Central memory CD8-positive, alpha-beta T cell (primary cell): ENCODE data around the gene SUSD4.

Experiments used
- ATAC-seq: fragments of 150-1000 bp; cut with Tn5 transposase; replicated peaks from 2 replicates; pipeline ENCODE4 v1.10.0; 2022; ENCODE audit warnings: mild to moderate bottlenecking, moderate FRiP score, moderate number of reproducible peaks; ENCODE audit not compliant: poor library complexity, severe bottlenecking; ENCODE audit errors: extremely low read depth
- DNase-seq, 2 donors: peaks; one replicate each; pipeline ENCODE4 v3.0.0; 2021; ENCODE audit warnings: low spot score in 2 of 2
- H3K27ac Mint-ChIP-seq: one replicate; pipeline ENCODE4 v1.8.0; 2022; ENCODE audit warnings: low read depth, mild to moderate bottlenecking, moderate library complexity, mixed read lengths
- H3K27me3 Mint-ChIP-seq: one replicate; pipeline ENCODE4 v1.8.0; 2022; ENCODE audit warnings: mixed read lengths
- H3K36me3 Mint-ChIP-seq: one replicate; pipeline ENCODE4 v1.8.0; 2022; ENCODE audit warnings: mild to moderate bottlenecking, moderate library complexity, mixed read lengths; ENCODE audit not compliant: insufficient read depth
- H3K4me1 Mint-ChIP-seq: one replicate; pipeline ENCODE4 v1.8.0; 2022; ENCODE audit warnings: mixed read lengths
- H3K4me3 Mint-ChIP-seq: one replicate; pipeline ENCODE4 v1.8.0; 2022; ENCODE audit warnings: mild to moderate bottlenecking, moderate library complexity, mixed read lengths
- H3K9me3 Mint-ChIP-seq: one replicate; pipeline ENCODE4 v1.8.0; 2022; ENCODE audit warnings: mixed read lengths

SUSD4 gene

DNA sequence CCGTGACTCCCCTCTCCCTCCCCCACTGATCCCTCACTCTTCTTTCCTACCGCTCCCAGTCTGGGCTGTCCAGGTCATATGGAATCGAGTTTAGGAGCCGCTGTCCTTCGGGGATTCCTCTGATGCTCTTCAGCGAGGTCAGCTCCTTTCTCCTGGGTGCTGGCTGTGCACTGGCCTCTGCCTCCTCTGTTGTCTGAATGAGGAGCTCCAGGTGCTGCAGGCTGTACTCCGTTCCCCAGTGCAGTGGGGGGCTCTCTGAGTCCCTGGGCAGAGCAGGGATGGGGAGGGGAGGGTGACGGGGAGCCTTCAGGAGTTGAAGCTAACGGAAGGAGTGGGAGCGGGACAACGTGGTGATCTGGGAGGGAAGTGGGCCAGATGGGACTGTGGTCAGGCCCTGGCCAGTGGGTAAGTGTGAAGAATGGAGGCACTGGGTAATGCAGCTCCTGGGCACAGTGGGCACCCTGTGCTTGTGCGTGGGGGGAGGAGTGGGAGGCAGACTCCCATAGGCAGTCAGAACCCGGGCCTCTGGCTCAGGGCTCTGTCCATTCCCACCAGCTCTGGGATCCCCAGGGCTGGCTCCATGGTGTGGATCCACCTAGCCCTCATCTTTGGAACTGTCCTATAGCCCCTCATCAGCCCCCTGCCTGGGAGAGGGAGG, 161.5 kb downstream of the SUSD4 start:
- no peaks in the 10 kb centered on the region for H3K4me1 Mint-ChIP-seq
- H3K27me3 Mint-ChIP-seq: peaks cover 45% of the 10 kb centered on the region
- DNase-seq: no peak
- H3K4me3 Mint-ChIP-seq: no peak overlapping the region
- no peak overlapping the region for H3K27ac Mint-ChIP-seq
- no peak for ATAC-seq
- H3K9me3 Mint-ChIP-seq: no peaks in the 10 kb centered on the region
- peaks cover 2% of the 10 kb centered on the region for H3K36me3 Mint-ChIP-seq

DNA sequence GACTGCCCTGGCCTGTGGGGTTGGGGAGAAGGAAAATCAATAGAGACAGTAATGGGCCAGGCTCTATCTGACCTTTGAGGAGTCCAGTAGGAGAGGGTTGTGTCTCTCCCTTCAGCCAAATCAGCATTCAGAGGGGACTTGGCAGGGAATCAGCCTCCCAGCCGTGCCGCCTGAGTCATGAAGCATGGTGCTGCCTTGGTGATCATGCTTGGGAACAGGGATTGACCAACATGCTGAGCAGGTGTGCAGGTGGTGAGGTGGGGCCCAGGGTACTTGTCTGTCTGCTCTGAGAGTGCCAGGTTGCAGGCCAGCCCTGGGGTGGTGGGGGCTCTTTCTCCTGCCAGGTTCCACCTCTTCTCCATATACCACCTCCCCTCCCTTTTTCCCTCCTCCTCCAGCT, 162.0 kb downstream of the SUSD4 start:
- Mint-ChIP-seq H3K9me3 (no peaks in the 10 kb centered on the region), H3K27me3 (peaks cover 45% of the 10 kb centered on the region), H3K36me3 (peaks cover 2% of the 10 kb centered on the region), H3K4me3 (no peak overlapping the region), H3K4me1 (no peaks in the 10 kb centered on the region), H3K27ac (no peak overlapping the region)
- DNase-seq: no peak
- no peak for ATAC-seq

DNA sequence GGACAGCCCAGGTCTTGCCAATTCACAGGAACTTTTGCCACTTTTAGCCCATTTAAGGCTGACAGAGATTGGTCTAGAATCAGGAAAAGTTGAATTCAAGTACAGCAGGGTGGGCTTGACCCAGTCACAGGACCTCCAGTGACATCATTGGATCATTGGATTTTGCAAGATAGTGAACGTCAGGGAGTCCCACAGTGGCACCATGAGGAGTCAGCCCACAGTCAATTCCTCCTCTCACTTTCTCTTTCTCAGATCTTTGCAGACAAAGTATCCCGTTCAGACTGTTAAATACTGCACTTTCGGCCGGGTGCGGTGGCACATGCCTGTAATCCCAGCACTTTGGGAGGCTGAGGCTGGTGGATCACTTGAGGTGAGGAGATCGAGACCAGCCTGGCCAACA, 163.1 kb downstream of the SUSD4 start:
- DNase-seq (no peak), ATAC-seq (no peak)
- no peak overlapping the region for H3K4me3 Mint-ChIP-seq
- no peaks in the 10 kb centered on the region for H3K9me3 Mint-ChIP-seq
- no peaks in the 10 kb centered on the region for H3K4me1 Mint-ChIP-seq
- no peak overlapping the region for H3K27ac Mint-ChIP-seq
- H3K27me3 Mint-ChIP-seq: peaks cover 44% of the 10 kb centered on the region
- peaks cover 2% of the 10 kb centered on the region for H3K36me3 Mint-ChIP-seq

DNA sequence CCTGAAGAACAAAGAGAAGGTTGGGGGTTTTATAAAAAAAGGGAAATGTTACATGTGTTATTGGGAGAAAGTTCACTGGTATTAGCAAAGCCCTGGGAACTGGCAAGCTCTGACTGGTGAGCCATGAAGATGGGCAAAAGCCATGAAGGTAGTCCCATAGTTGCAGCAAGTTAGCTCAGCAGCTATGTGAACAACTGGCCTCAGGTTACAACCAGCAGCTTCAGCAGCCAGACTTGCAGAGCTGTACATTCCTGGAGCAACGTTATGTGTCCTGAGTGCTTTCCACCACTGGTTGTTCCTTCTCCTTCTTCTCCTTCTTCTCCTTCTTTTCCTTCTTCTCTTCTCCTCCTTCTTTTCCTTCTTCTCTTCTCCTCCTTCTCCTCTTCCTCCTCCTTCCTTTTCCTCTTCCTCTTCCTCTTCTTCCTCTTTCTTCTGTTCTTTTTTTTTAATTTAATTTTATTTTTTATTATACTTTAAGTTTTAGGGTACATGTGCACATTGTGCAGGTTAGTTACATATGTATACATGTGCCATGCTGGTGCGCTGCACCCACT, 164.8 kb downstream of the SUSD4 start:
- Mint-ChIP-seq H3K27ac (no peak overlapping the region), H3K36me3 (peaks cover 2% of the 10 kb centered on the region), H3K9me3 (no peaks in the 10 kb centered on the region), H3K27me3 (peaks cover 36% of the 10 kb centered on the region), H3K4me1 (peaks cover 6% of the 10 kb centered on the region), H3K4me3 (no peak overlapping the region)
- ATAC-seq (no peak), DNase-seq (no peak)

DNA sequence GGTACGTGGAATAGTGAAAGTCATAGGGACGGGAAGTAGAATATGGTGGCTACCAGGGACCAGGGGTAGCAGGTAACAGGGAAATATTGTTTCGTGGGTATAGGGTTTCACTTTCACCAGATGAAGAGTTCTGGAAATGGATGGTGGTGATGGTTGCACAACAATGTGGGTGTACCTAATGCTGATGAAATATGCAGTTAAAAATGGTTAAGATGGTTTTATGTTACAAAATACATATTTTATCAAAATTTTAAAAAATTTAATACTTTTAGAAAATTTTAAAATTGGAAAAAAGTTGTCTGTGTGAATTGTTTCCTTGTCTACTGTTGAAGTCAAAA, 165.4 kb downstream of the SUSD4 start:
- Mint-ChIP-seq H3K4me3 (no peak overlapping the region), H3K27ac (no peak overlapping the region), H3K9me3 (no peaks in the 10 kb centered on the region), H3K36me3 (peaks cover 2% of the 10 kb centered on the region), H3K27me3 (peaks cover 33% of the 10 kb centered on the region), H3K4me1 (peaks cover 6% of the 10 kb centered on the region)
- DNase-seq (no peak), ATAC-seq (no peak)

DNA sequence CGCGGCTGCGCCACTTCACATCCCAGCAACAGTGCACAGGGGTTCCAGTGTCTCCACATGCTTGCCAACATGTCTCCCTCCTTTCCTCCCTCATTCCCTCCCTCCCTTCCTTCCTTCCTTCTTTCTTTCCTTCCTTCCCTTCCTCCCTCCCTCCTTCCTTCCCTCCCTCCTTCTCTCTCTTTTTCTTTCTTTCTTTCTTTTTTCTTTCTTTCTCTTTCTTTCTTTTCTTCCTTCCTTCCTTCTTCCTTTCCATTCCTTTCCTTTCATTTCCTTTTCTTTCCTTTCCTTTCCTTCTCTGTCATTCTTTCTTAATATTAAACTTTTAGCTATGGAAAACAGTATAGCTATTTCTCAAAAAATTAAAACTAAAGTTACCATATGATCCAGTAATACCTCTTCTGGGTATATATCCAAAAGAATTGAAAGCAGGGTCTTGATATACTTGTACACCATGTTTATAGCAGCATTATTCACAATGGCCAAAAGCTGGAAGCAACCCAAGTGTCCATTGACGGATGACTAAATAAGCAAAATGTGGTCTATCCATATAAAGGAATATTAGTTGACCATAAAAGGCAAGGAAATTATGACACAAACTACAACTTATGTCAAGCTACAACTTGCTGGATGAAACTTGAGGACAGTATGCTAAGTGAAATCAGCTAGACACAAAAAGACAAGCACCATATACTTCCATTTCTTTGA, 165.9 kb downstream of the SUSD4 start:
- H3K4me1 Mint-ChIP-seq: peaks cover 6% of the 10 kb centered on the region
- no peak for ATAC-seq

DNA sequence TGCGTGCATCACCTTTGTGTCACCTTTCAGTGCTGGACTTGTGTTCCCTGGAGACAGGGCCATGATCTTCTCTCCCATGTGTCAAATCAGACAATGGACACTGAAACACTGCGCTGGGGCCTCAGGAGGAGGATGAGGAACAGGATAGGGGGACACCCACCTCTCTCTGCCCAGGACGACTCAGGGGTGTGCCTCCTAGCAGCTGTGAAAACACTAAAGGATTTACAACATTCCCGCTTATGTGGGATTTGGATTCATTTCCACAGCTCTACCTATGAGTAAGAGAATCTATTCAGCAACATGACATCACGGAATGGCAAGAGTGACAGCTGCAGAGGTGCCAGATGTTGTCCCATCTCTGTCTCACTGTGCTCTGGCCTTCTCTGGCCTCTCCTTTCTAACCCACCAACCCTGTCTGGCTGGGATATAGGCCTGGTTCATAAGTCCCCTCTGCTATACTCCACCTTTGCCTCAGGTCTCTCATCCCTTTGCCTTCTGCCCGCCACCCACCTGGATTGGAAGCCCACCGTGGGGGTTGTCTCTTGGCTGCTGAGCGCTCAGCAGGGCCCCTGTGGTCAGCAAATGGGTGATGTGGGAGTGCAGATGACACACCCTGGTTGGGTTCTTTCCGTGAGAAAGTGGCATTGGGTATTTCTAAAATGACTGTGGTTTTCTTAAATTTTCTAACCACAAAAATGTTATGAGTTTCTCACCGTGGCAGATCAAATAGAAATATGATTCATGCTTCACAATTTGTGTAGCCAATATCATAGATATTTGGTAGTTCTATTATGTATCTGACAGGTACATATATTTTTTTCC, 173.9 kb downstream of the SUSD4 start:
- peak; percentile 73 for ATAC-seq
- H3K27me3 Mint-ChIP-seq: no peaks in the 10 kb centered on the region

More for the DNA sequence above, 165.9 kb downstream of the SUSD4 start:
- Mint-ChIP-seq H3K27ac (no peak overlapping the region), H3K4me3 (no peak overlapping the region), H3K9me3 (no peaks in the 10 kb centered on the region), H3K27me3 (peaks cover 28% of the 10 kb centered on the region), H3K36me3 (peaks cover 2% of the 10 kb centered on the region)
- DNase-seq: no peak

DNA sequence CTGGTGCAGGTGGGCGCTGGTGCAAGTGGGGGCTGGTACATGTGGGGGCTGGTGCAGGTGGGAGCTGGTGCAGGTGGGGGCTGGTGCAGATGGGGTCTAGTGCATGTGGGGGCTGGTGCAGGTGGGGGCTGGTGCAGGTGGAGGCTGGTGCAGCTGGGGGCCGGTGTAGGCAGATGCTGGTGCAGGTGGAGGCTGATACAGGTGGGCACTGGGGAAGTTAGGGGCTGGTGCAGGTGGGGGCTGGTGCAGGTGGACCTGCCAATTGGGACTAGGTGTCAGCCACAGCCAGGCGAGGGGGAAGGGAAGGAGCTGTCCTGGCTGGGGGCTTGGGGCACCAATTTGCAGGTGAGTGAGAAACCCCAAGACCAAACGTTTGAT, 174.5 kb downstream of the SUSD4 start:
- Mint-ChIP-seq H3K4me1 (peaks cover 43% of the 10 kb centered on the region), H3K9me3 (no peaks in the 10 kb centered on the region), H3K27me3 (no peaks in the 10 kb centered on the region), H3K27ac (peak overlapping the region; percentile 91), H3K4me3 (peak overlapping the region; percentile 45), H3K36me3 (peaks cover 3% of the 10 kb centered on the region)
- DNase-seq: no peak
- no peak for ATAC-seq

More for the DNA sequence above, 173.9 kb downstream of the SUSD4 start:
- Mint-ChIP-seq H3K4me3 (peak overlapping the region; percentile 45), H3K27ac (peak overlapping the region; percentile 91), H3K4me1 (peaks cover 41% of the 10 kb centered on the region), H3K9me3 (no peaks in the 10 kb centered on the region), H3K36me3 (peaks cover 3% of the 10 kb centered on the region)
- no peak for DNase-seq

DNA sequence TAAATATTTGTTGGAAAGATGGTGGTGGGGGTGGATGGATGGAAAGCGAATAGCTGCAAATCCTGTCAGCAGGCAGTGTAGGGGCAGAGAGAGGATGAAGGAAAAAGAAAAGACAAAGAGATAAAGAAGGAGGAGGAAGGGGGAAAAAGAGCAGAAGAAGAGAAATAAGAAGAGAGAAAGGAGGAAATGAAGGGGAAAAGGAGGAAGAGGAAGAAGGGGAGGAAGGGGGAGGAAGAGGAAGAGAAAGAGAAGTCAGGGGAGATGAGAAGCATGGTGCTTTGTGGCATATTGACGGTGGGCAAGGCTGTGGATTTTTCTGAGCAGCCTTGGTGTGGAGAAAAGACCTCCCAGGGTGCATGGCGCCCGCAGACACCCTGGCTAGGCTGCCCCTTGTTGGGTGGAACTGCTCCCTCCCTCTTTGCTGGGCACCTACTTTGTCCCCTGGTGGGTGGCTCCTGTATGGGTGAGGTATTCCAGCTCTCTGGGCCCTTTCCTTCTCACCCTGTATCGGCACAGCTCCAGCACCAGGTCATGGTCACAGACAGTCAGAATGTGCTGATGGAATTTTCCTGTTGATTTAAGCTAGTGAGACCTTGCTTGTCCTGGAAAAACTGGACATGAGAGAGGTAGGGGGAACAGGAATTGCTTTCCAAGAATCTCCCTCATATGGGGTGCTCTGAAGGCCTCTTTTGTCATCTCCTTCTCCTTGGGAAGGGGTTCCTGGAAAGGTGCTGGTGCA, 175.2 kb downstream of the SUSD4 start:
- peaks cover 43% of the 10 kb centered on the region for H3K4me1 Mint-ChIP-seq
- no peak for DNase-seq
- peak overlapping the region; percentile 47 for H3K27ac Mint-ChIP-seq
- no peaks in the 10 kb centered on the region for H3K27me3 Mint-ChIP-seq
- no peak for ATAC-seq
- H3K4me3 Mint-ChIP-seq: peak overlapping the region; percentile 1
- H3K9me3 Mint-ChIP-seq: no peaks in the 10 kb centered on the region
- H3K36me3 Mint-ChIP-seq: peaks cover 3% of the 10 kb centered on the region

DNA sequence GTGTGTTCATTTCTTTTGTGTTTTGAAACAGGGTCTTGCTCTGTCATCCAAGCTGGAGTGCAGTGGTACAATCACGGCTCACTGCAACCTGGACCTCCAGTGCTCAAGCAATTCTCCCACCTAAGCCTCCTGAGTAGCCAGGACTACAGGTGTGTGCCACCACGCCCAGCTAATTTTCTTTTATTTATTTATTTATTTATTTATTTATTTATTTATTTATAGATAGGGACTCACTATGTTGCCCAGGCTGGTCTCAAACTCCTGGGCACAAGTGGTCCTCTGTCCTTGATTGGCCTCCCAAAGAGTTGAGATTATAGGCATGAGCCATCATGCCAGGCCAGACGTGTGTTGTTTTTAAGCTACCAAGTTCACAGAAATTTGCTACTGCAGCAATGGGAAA, 177.2 kb downstream of the SUSD4 start:
- Mint-ChIP-seq H3K4me1 (peaks cover 42% of the 10 kb centered on the region), H3K36me3 (peaks cover 3% of the 10 kb centered on the region), H3K27me3 (peaks cover 11% of the 10 kb centered on the region), H3K4me3 (no peak overlapping the region), H3K9me3 (no peaks in the 10 kb centered on the region), H3K27ac (no peak overlapping the region)
- DNase-seq (no peak), ATAC-seq (no peak)

DNA sequence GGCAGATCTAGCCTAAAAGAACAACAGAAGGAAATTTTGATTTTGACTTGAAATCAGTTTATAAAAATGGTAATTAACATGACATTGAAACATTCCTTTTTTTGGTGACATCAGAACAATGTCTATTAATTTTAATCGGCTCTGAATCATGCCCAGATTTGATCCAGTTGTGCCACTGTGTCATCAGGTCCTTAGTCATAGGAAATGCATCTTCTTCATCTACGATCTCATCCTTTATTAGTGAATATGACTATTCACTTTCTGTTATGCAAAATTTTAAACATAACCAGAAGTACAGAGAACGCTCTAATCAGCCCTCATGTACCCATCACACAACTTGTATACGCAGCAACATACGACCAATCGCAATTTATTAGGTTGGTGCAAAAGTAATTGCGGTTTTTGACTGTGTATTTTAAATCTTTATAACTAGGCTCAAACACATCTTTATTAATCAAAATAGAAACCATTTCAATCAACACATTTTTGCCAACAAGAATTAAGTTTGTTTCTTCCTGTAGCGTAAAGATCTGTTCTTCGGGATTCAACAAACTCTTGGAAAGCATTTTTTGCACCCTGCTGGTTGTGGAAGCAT, 180.6 kb downstream of the SUSD4 start:
- no peak for ATAC-seq
- Mint-ChIP-seq H3K27me3 (peaks cover 46% of the 10 kb centered on the region), H3K36me3 (peaks cover 3% of the 10 kb centered on the region), H3K9me3 (no peaks in the 10 kb centered on the region), H3K4me1 (peaks cover 18% of the 10 kb centered on the region), H3K4me3 (no peak overlapping the region), H3K27ac (no peak overlapping the region)
- no peak for DNase-seq
